Nephron (organoid): ENCODE measurements around the gene NDUFAF5.

Experiments used
- H3K27ac Mint-ChIP-seq, 3 experiments: 2 replicates each; pipeline ENCODE4 v1.8.0; 2020; ENCODE audit warnings: mixed read lengths in 3 of 3, mild to moderate bottlenecking in 2 of 3, moderate library complexity in 1 of 3
- H3K27me3 Mint-ChIP-seq: 2 replicates; pipeline ENCODE4 v1.8.0; 2021; ENCODE audit warnings: low read depth, mild to moderate bottlenecking, moderate library complexity, mixed read lengths
- H3K36me3 Mint-ChIP-seq: 2 replicates; pipeline ENCODE4 v1.8.0; 2020; ENCODE audit warnings: low read depth, mixed read lengths
- H3K4me1 Mint-ChIP-seq: 2 replicates; pipeline ENCODE4 v1.8.0; 2020; ENCODE audit warnings: mixed read lengths
- H3K4me3 Mint-ChIP-seq, 3 experiments: 2 replicates each; pipeline ENCODE4 v1.8.0; 2020; ENCODE audit warnings: mild to moderate bottlenecking in 3 of 3, mixed read lengths in 3 of 3, moderate library complexity in 2 of 3
- H3K9me3 Mint-ChIP-seq: 2 replicates; pipeline ENCODE4 v1.8.0; 2020; ENCODE audit warnings: mixed read lengths
- CTCF ChIP-seq, 3 experiments: fragments of 200-600 bp; sonication (generic); IDR thresholded peaks; one replicate each; pipeline ENCODE4 v1.5.0; 2021; ENCODE audit warnings: antibody characterized with exemption in 3 of 3; ENCODE audit not compliant: unreplicated experiment in 3 of 3

The NDUFAF5 gene

GRCh38 chr20:13741879-13742278 is 42.9 kb upstream of the NDUFAF5 start:
- no peaks in the 10 kb centered on the region for H3K27me3 Mint-ChIP-seq
- H3K36me3 Mint-ChIP-seq: peaks cover 71% of the 10 kb centered on the region

GRCh38 chr20:13744352-13744751 is 40.5 kb upstream of the NDUFAF5 start:
- Mint-ChIP-seq H3K4me1 (no peaks in the 10 kb centered on the region), H3K9me3 (peaks cover 25% of the 10 kb centered on the region), H3K36me3 (peaks cover 60% of the 10 kb centered on the region), H3K4me3 (no peak overlapping the region), H3K27me3 (no peaks in the 10 kb centered on the region), H3K27ac (no peak overlapping the region)
- no peak for TF ChIP-seq CTCF (IDR thresholded peaks at IDR 0.05; ENCODE audit: unreplicated experiment in 3 of 3)

More at GRCh38 chr20:13741879-13742278, 42.9 kb upstream of the NDUFAF5 start:
- Mint-ChIP-seq H3K4me3 (no peak overlapping the region), H3K4me1 (peaks cover 2% of the 10 kb centered on the region), H3K9me3 (peaks cover 25% of the 10 kb centered on the region), H3K27ac (no peak overlapping the region)
- TF ChIP-seq CTCF (IDR thresholded peaks at IDR 0.05; ENCODE audit: unreplicated experiment in 3 of 3): no peak

GRCh38 chr20:13745784-13746183 is 39.0 kb upstream of the NDUFAF5 start:
- H3K4me1 Mint-ChIP-seq: no peaks in the 10 kb centered on the region
- peaks cover 50% of the 10 kb centered on the region for H3K36me3 Mint-ChIP-seq
- H3K27ac Mint-ChIP-seq: no peak overlapping the region
- H3K9me3 Mint-ChIP-seq: peaks cover 17% of the 10 kb centered on the region
- no peaks in the 10 kb centered on the region for H3K27me3 Mint-ChIP-seq
- H3K4me3 Mint-ChIP-seq: no peak overlapping the region
- TF ChIP-seq CTCF (IDR thresholded peaks at IDR 0.05; ENCODE audit: unreplicated experiment in 3 of 3): no peak

GRCh38 chr20:13749811-13750210 is 35.0 kb upstream of the NDUFAF5 start:
- no peaks in the 10 kb centered on the region for H3K9me3 Mint-ChIP-seq

GRCh38 chr20:13753436-13754036 is 31.3 kb upstream of the NDUFAF5 start:
- TF ChIP-seq CTCF (IDR thresholded peaks at IDR 0.05; ENCODE audit: unreplicated experiment in 3 of 3): no peak
- Mint-ChIP-seq H3K27ac (no peak overlapping the region), H3K36me3 (peaks cover 14% of the 10 kb centered on the region), H3K4me1 (no peaks in the 10 kb centered on the region), H3K4me3 (no peak overlapping the region), H3K9me3 (no peaks in the 10 kb centered on the region), H3K27me3 (no peaks in the 10 kb centered on the region)

More at GRCh38 chr20:13749811-13750210, 35.0 kb upstream of the NDUFAF5 start:
- H3K4me1 Mint-ChIP-seq: no peaks in the 10 kb centered on the region
- no peak overlapping the region for H3K27ac Mint-ChIP-seq
- no peak for TF ChIP-seq CTCF (IDR thresholded peaks at IDR 0.05; ENCODE audit: unreplicated experiment in 3 of 3)
- no peaks in the 10 kb centered on the region for H3K27me3 Mint-ChIP-seq
- no peak overlapping the region for H3K4me3 Mint-ChIP-seq
- H3K36me3 Mint-ChIP-seq: peaks cover 13% of the 10 kb centered on the region

- no peaks in the 10 kb centered on the region for H3K9me3 Mint-ChIP-seq
- H3K4me3 Mint-ChIP-seq: no peak overlapping the region
Observed at GRCh38 chr20:13755809-13756208, 29.0 kb upstream of the NDUFAF5 start.

More at GRCh38 chr20:13755809-13756208, 29.0 kb upstream of the NDUFAF5 start:
- Mint-ChIP-seq H3K27ac (no peak overlapping the region), H3K27me3 (no peaks in the 10 kb centered on the region), H3K4me1 (no peaks in the 10 kb centered on the region), H3K36me3 (peaks cover 26% of the 10 kb centered on the region)
- TF ChIP-seq CTCF (IDR thresholded peaks at IDR 0.05; ENCODE audit: unreplicated experiment in 3 of 3): no peak
